Measurements from ENCODE around the gene GPA33. TPM values are rescaled to one million over a fixed set of nuclear protein-coding genes. Genes with fewer than 3 reads are reported as not detected.

GPA33 gene
- polyA plus RNA-seq, 1 donor, result 64.4 TPM

DNA sequence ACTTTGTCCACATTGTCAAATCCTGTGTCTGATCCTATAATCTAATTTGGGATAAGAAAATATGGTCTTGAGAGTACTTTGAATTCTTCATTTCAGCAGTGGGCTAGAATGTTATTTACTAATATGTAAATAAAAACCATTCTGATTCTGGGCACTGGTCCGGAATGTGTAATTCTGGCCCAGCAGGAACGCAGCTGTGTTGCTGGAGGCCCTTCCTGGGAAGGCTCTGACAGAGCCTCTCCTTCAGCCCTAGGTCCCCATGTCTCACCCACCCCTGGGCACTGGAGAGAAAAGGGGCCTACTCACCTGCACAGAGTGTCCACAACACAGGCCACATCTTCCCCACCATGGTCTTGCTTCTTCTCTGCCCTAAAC is 251 bp downstream of the GPA33 start:
- H3K4me3 ChIP-seq (ENCODE audit: low read length), result peak overlapping the region; percentile 38
- WGBS (ENCODE audit: insufficient coverage, low lambda C conversion rate), result no CpG with 5 or more reads among the region's 2 CpGs
- H3K27me3 ChIP-seq (ENCODE audit: control insufficient read depth, insufficient read depth, low read length), result no peaks in the 10 kb centered on the region
- DNase-seq, result no peak
- peaks cover 49% of the 10 kb centered on the region for H3K4me1 ChIP-seq (ENCODE audit: control insufficient read depth, insufficient read depth, low read length)
- H3K27ac ChIP-seq (ENCODE audit: low read length), result peak overlapping the region; percentile 99
- no peaks in the 10 kb centered on the region for H3K36me3 ChIP-seq (ENCODE audit: control insufficient read depth, insufficient read depth, low read length)
- H3K9me3 ChIP-seq (ENCODE audit: control insufficient read depth, low read depth, low read length), result no peaks in the 10 kb centered on the region

- H3K27ac ChIP-seq (ENCODE audit: low read length), result no peak overlapping the region
These were observed 1.3 kb downstream of the GPA33 start for GRCh38 chr1:167088746-167089417.

DNA sequence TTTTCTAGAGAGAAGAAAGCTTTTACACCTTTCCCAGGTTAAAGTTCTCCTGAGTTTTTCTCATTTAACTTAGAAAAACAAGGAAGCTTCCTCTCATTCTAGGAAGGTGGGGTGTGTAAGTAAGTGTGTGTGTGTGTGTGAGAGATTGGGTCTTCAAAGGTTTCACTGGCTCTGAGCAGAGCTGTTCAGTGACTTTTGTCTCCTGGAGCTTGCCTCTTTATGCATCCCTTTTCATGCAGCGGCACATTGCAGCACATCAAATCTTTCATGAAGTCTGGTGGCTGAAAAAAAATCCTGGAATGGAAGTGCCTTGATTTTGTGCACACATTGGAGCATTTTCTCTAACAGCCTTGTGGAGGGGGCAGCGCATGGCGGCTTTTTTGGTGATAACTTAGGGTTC is 3.4 kb downstream of the GPA33 start:
- peaks cover 77% of the 10 kb centered on the region for H3K4me1 ChIP-seq (ENCODE audit: control insufficient read depth, insufficient read depth, low read length)
- H3K4me3 ChIP-seq (ENCODE audit: low read length), result no peak overlapping the region
- no peaks in the 10 kb centered on the region for H3K36me3 ChIP-seq (ENCODE audit: control insufficient read depth, insufficient read depth, low read length)
- DNase-seq, result peak in 1 of 2 donors; percentile 55
- H3K9me3 ChIP-seq (ENCODE audit: control insufficient read depth, low read depth, low read length), result no peaks in the 10 kb centered on the region
- no peaks in the 10 kb centered on the region for H3K27me3 ChIP-seq (ENCODE audit: control insufficient read depth, insufficient read depth, low read length)
- no CpG with 5 or more reads among the region's 3 CpGs for WGBS (ENCODE audit: insufficient coverage, low lambda C conversion rate)
- H3K27ac ChIP-seq (ENCODE audit: low read length), result peak overlapping the region; percentile 34

More at GRCh38 chr1:167088746-167089417, 1.3 kb downstream of the GPA33 start:
- no peak overlapping the region for H3K4me3 ChIP-seq (ENCODE audit: low read length)
- H3K27me3 ChIP-seq (ENCODE audit: control insufficient read depth, insufficient read depth, low read length), result no peaks in the 10 kb centered on the region
- no peaks in the 10 kb centered on the region for H3K9me3 ChIP-seq (ENCODE audit: control insufficient read depth, low read depth, low read length)
- H3K36me3 ChIP-seq (ENCODE audit: control insufficient read depth, insufficient read depth, low read length), result no peaks in the 10 kb centered on the region
- WGBS (ENCODE audit: insufficient coverage, low lambda C conversion rate), result no CpG with 5 or more reads among the region's 6 CpGs
- peaks cover 59% of the 10 kb centered on the region for H3K4me1 ChIP-seq (ENCODE audit: control insufficient read depth, insufficient read depth, low read length)
- DNase-seq, result no peak

- no CpG with 5 or more reads among the region's 7 CpGs for WGBS (ENCODE audit: insufficient coverage, low lambda C conversion rate)
- DNase-seq, result peak; percentile 17 to 55
- H3K4me1 ChIP-seq (ENCODE audit: control insufficient read depth, insufficient read depth, low read length), result peaks cover 81% of the 10 kb centered on the region
- no peaks in the 10 kb centered on the region for H3K36me3 ChIP-seq (ENCODE audit: control insufficient read depth, insufficient read depth, low read length)
- no peak overlapping the region for H3K4me3 ChIP-seq (ENCODE audit: low read length)
- H3K9me3 ChIP-seq (ENCODE audit: control insufficient read depth, low read depth, low read length), result no peaks in the 10 kb centered on the region
- H3K27ac ChIP-seq (ENCODE audit: low read length), result peak overlapping the region; percentile 34
- no peaks in the 10 kb centered on the region for H3K27me3 ChIP-seq (ENCODE audit: control insufficient read depth, insufficient read depth, low read length)
These were observed 4.1 kb downstream of the GPA33 start for GRCh38 chr1:167086033-167086432.

DNA sequence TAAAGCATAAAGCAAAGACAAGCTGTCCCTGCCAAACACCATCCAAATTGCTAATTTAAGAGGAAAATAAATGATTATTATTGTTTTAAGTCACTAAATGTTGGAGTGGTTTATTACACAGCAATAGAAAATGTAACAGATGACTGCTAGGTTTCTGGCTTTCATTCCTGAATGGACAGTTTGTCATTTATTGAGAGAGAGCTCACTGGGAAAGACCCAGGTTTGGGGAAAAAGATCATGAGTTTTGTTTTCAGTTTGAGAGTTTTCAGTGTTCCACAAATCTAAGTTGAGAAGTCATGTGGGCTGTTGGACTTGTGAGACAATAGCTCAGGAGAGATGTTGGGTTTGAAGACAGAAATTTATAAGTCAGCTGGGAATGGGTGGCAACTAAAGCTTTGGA is 5.4 kb downstream of the GPA33 start:
- peaks cover 71% of the 10 kb centered on the region for H3K4me1 ChIP-seq (ENCODE audit: control insufficient read depth, insufficient read depth, low read length)

GRCh38 chr1:167083871-167084270 is 6.3 kb downstream of the GPA33 start:
- Histone ChIP-seq H3K4me1 (ENCODE audit: control insufficient read depth, insufficient read depth, low read length) (peaks cover 70% of the 10 kb centered on the region), H3K9me3 (ENCODE audit: control insufficient read depth, low read depth, low read length) (no peaks in the 10 kb centered on the region), H3K27ac (ENCODE audit: low read length) (peak overlapping the region; percentile 90), H3K36me3 (ENCODE audit: control insufficient read depth, insufficient read depth, low read length) (no peaks in the 10 kb centered on the region), H3K27me3 (ENCODE audit: control insufficient read depth, insufficient read depth, low read length) (no peaks in the 10 kb centered on the region), H3K4me3 (ENCODE audit: low read length) (no peak overlapping the region)
- no peak for DNase-seq
- WGBS (ENCODE audit: insufficient coverage, low lambda C conversion rate), result no CpG with 5 or more reads among the region's 3 CpGs

More for the DNA sequence above, 5.4 kb downstream of the GPA33 start:
- Histone ChIP-seq H3K36me3 (ENCODE audit: control insufficient read depth, insufficient read depth, low read length) (no peaks in the 10 kb centered on the region), H3K4me3 (ENCODE audit: low read length) (no peak overlapping the region), H3K27me3 (ENCODE audit: control insufficient read depth, insufficient read depth, low read length) (no peaks in the 10 kb centered on the region), H3K27ac (ENCODE audit: low read length) (peak overlapping the region; percentile 90), H3K9me3 (ENCODE audit: control insufficient read depth, low read depth, low read length) (no peaks in the 10 kb centered on the region)
- no peak for DNase-seq

GRCh38 chr1:167083066-167083665 is 7.0 kb downstream of the GPA33 start:
- Histone ChIP-seq H3K27me3 (ENCODE audit: control insufficient read depth, insufficient read depth, low read length) (no peaks in the 10 kb centered on the region), H3K36me3 (ENCODE audit: control insufficient read depth, insufficient read depth, low read length) (no peaks in the 10 kb centered on the region), H3K4me3 (ENCODE audit: low read length) (no peak overlapping the region), H3K27ac (ENCODE audit: low read length) (peak overlapping the region; percentile 90), H3K4me1 (ENCODE audit: control insufficient read depth, insufficient read depth, low read length) (peaks cover 63% of the 10 kb centered on the region), H3K9me3 (ENCODE audit: control insufficient read depth, low read depth, low read length) (no peaks in the 10 kb centered on the region)
- WGBS (ENCODE audit: insufficient coverage, low lambda C conversion rate), result 36% methylated on average over 1 of the region's 6 CpGs
- DNase-seq, result peak; percentile 21 to 74

- no CpG with 5 or more reads among the region's 11 CpGs for WGBS (ENCODE audit: insufficient coverage, low lambda C conversion rate)
These were observed 7.6 kb downstream of the GPA33 start for GRCh38 chr1:167082511-167083027.

GRCh38 chr1:167081594-167082156 is 8.5 kb downstream of the GPA33 start:
- no CpG with 5 or more reads among the region's 8 CpGs for WGBS (ENCODE audit: insufficient coverage, low lambda C conversion rate)
- no peak overlapping the region for H3K4me3 ChIP-seq (ENCODE audit: low read length)
- H3K4me1 ChIP-seq (ENCODE audit: control insufficient read depth, insufficient read depth, low read length), result peaks cover 54% of the 10 kb centered on the region
- H3K27ac ChIP-seq (ENCODE audit: low read length), result peak overlapping the region; percentile 90
- H3K9me3 ChIP-seq (ENCODE audit: control insufficient read depth, low read depth, low read length), result no peaks in the 10 kb centered on the region
- H3K36me3 ChIP-seq (ENCODE audit: control insufficient read depth, insufficient read depth, low read length), result no peaks in the 10 kb centered on the region
- H3K27me3 ChIP-seq (ENCODE audit: control insufficient read depth, insufficient read depth, low read length), result no peaks in the 10 kb centered on the region
- peak in 1 of 2 donors; percentile 54 for DNase-seq

More at GRCh38 chr1:167082511-167083027, 7.6 kb downstream of the GPA33 start:
- H3K4me1 ChIP-seq (ENCODE audit: control insufficient read depth, insufficient read depth, low read length), result peaks cover 63% of the 10 kb centered on the region
- DNase-seq, result peak; percentile 98 to 100
- H3K27ac ChIP-seq (ENCODE audit: low read length), result peak overlapping the region; percentile 90
- H3K36me3 ChIP-seq (ENCODE audit: control insufficient read depth, insufficient read depth, low read length), result no peaks in the 10 kb centered on the region
- no peaks in the 10 kb centered on the region for H3K9me3 ChIP-seq (ENCODE audit: control insufficient read depth, low read depth, low read length)
- no peaks in the 10 kb centered on the region for H3K27me3 ChIP-seq (ENCODE audit: control insufficient read depth, insufficient read depth, low read length)
- no peak overlapping the region for H3K4me3 ChIP-seq (ENCODE audit: low read length)

GRCh38 chr1:167077868-167078210 is 12.3 kb downstream of the GPA33 start:
- H3K27ac ChIP-seq (ENCODE audit: low read length), result no peak overlapping the region
- no peaks in the 10 kb centered on the region for H3K27me3 ChIP-seq (ENCODE audit: control insufficient read depth, insufficient read depth, low read length)
- H3K4me3 ChIP-seq (ENCODE audit: low read length), result no peak overlapping the region
- no peak for DNase-seq
- H3K9me3 ChIP-seq (ENCODE audit: control insufficient read depth, low read depth, low read length), result no peaks in the 10 kb centered on the region
- H3K4me1 ChIP-seq (ENCODE audit: control insufficient read depth, insufficient read depth, low read length), result peaks cover 17% of the 10 kb centered on the region
- peaks cover 6% of the 10 kb centered on the region for H3K36me3 ChIP-seq (ENCODE audit: control insufficient read depth, insufficient read depth, low read length)

Data from large intestine (tissue), 3 donors.